ENCODE measurements around the gene RND2.

The RND2 gene

GRCh38 chr17:43006639-43007551, 18.1 kb upstream of the RND2 start, which contains the start of gene IFI35:
Gene IFI35, plus strand, starts transcription at chr17:43006784. Its CDS starts 164 bp downstream, at chr17:43006948.
- DNase-seq (ENCODE audit: low read depth, low spot score), result peak; percentile 84

GRCh38 chr17:43010667-43011308, 14.2 kb upstream of the RND2 start:
- no peak for DNase-seq (ENCODE audit: low read depth, low spot score)

DNA sequence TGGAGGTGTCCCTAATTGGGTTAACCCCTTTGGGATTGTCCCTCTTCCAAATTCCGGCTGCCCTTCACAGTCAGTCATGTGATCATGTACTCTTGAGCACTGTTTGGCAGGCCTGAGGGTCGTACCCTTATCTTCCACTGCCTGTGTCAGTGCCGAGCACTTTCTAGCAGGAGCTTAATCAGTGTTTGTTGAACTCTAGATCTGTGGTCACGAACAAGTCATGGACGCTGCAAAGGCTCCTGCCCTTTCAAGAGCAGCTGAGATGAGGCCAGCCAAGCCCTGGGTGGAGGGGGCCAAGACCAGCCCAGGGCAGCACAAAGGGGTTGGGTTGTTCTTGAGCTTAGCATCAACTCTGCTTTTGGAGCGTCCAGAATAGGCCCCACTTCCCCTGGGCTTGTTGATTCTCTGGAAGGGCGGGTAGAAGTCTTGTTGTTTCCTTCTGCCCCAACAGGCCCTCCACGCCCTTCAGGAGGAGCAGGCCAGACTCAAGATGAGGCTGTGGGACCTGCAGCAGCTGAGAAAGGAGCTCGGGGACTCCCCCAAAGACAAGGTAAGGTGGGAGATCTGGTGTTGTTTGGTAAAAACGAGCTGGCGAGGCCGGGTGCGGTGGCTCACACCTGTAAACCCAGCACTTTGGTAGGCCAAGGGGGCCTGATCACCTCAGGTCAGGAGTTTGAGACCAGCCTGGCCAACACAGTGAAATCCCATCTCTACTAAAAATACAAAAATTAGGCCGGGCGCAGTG, 13.1 kb upstream of the RND2 start:
- no peak for DNase-seq (ENCODE audit: low read depth, low spot score)

GRCh38 chr17:43013296-43013695, 11.7 kb upstream of the RND2 start:
- DNase-seq (ENCODE audit: low read depth, low spot score), result no peak

- DNase-seq (ENCODE audit: low read depth, low spot score), result no peak
Observed at GRCh38 chr17:43014020-43014648, 10.9 kb upstream of the RND2 start.

- no peak for DNase-seq (ENCODE audit: low read depth, low spot score)
Observed at GRCh38 chr17:43014649-43015542, 10.1 kb upstream of the RND2 start.

DNA sequence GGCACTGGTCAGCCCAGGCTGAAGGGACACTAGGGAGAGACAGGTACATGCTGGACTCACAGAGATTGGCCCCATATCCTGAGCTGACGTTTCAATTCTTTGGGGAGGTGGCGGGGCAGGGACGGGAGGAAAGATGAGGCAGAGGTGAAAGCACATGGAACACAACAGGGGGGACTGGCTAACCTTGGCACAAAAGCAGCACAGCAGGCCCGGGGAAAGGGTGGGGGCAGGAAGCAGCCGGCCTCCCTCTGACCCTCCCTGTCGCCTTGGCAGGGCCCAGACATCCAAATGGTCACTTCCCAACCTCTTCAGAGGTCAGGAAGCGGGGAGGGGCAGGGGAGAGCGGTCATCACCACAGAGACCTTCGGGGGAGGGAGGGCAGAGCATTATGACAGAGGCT, 9.5 kb upstream of the RND2 start:
- no peak for DNase-seq (ENCODE audit: low read depth, low spot score)

GRCh38 chr17:43016216-43016615, 8.8 kb upstream of the RND2 start:
- no peak for DNase-seq (ENCODE audit: low read depth, low spot score)

DNA sequence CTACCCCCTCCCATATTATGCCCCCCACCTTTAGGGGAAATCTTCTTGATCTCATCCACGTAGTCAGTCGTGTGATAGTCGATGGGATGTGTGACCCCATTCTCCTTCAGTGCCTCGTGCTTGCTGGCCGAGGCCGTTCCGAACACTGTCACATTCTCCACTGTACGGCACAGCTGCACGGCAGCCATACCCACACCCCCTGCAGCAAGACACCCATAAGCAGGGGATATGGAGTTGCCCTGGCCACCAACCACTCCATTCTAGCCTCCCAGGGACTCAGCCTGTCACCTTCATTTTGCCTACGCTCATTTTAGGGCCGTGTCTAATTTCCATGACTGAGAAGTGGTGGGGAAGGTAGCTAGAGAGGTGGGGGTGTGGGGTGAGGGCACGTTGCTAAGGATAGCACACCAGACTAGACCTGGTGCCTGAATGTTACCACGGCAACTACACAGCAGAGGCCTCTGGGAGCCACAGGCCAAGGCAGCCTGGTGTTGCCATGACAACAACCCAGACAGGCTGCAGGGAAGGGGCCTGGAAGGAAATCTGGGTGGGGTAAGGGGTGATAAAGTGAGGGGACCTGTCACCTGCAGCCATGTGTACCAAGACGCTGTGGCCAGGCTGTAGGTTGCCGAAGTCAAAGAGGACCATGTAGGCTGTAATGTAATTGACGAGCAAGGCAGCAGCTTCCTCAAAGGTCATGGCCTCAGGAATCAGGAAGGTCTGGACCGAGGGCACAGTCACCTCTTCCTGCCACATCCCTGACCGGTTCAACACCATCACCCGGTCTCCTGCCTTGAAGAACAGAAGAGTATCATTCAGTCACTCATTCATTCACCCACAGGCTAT, 6.8 kb upstream of the RND2 start:
- peak; percentile 51 for DNase-seq (ENCODE audit: low read depth, low spot score)

GRCh38 chr17:43018932-43019331, 6.1 kb upstream of the RND2 start:
- DNase-seq (ENCODE audit: low read depth, low spot score), result no peak

- DNase-seq (ENCODE audit: low read depth, low spot score), result no peak
Observed at GRCh38 chr17:43019418-43019817, 5.6 kb upstream of the RND2 start.

- DNase-seq (ENCODE audit: low read depth, low spot score), result peak; percentile 81
Observed at GRCh38 chr17:43020030-43020621, 4.9 kb upstream of the RND2 start.

DNA sequence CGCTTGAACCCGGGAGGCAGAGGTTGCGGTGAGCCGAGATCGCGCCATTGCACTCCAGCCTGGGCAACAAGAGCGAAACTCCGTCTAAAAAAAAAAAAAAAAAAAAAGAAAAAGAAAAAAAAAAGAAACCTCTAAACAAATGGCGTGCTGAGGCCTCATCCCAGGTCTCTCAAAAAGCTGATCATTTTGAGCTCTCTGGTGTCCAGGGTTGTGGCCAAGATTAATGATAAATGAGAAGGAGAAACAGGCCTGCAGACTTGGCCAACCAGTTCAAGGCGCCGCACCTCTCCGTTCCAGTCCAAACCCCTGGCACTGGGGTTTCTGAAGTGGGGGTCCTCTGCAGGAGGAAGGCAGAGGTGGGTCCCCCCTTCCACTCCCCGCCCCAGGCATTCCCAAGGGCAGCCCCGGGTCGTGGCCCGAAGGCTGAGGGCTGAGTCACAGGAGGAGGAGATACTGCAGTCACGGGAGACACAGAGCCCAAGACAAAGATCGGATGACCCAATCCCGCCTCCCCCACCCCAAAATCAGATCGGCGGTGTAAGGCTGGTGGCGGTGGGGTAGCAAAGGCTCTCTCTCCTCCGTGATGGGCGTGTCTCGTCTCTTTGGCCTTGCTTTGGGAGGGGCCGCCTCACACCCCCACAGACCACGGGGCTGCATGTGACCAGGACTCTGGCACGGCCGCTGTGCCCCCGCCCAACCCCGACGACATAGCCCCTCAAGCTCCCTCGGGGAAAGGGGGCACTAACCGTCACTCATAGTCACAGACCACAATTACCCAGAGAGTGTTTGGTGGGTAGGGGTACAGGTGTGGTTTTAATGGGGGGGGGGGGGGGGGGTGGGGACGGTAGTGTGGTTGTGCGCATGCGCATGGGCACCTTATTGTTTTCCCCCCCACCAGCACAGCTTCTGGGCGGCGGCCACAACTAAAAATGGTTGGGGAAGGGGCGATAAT, 4.0 kb upstream of the RND2 start:
- peak; percentile 79 for DNase-seq (ENCODE audit: low read depth, low spot score)

GRCh38 chr17:43021741-43022512, 3.1 kb upstream of the RND2 start, which contains the start of gene VAT1:
Gene VAT1, minus strand, starts transcription at chr17:43022385. Its CDS starts 63 bp downstream, at chr17:43022322.
- DNase-seq (ENCODE audit: low read depth, low spot score), result peak; percentile 94

- no peak for DNase-seq (ENCODE audit: low read depth, low spot score)
Observed at GRCh38 chr17:43025290-43025657, 243 bp downstream of the RND2 start.

DNA sequence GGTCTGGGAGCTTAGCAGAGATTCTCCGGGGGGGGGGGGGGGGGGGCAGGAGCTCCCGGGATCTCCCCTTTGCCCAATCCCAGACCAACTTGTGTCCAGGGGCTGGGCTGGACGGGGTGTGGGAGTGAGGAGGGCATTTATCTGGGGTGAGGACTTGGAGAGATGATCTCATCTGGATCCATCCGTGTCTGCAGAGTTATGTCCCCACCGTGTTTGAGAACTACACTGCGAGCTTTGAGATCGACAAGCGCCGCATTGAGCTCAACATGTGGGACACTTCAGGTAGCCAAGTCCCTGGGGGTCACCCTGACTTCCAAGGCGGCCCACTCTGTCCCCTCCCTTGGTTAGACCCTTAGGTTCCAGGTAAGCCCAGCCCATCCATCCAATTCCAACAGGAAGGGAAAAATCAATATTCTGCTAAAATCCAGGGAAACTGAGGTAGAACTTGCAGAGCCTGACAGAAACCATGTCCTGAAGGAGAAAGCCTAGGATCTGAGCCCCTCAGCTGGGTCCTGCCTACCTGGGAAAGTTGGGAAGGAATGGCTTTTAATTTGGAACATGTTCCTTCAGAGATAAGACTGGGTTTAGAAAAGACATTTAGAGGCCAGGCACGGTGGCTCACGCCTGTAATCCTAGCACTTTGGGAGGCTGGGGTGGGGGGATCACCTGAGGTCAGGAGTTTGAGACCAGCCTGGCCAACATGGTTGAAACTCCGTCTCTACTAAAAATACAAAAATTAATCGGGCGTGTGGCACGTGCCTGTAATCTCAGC, 921 bp downstream of the RND2 start:
- DNase-seq (ENCODE audit: low read depth, low spot score), result no peak

GRCh38 chr17:43026595-43026994, 1.6 kb downstream of the RND2 start:
- no peak for DNase-seq (ENCODE audit: low read depth, low spot score)
